ENCODE results near the gene DOC2B.
"Not testable (repeated sequence)": the region's sequence is repeated elsewhere in the genome, so short reads cannot be mapped to it uniquely, and the experiment has no call there.

Gene DOC2B

GRCh38 chr17:118339-118917 lies 63.0 kb downstream of the DOC2B start:
- not testable (repeated sequence) for DNase-seq (ENCODE audit: low read depth); H3K4me3 ChIP-seq (ENCODE audit: low read depth, low read length)
- peak; percentile 31 for TF ChIP-seq CTCF (IDR thresholded peaks at IDR 0.05; ENCODE audit: insufficient read depth, low read depth, low read length, missing control alignments)

GRCh38 chr17:113111-113510 lies 68.3 kb downstream of the DOC2B start:
- H3K4me3 ChIP-seq (ENCODE audit: low read depth, low read length), result not testable (repeated sequence)
- DNase-seq (ENCODE audit: low read depth), result peak; percentile 7

Data from GM12865 (cell line).